ENCODE measurements around the gene ZNF316. TPM values are rescaled to one million over a fixed set of nuclear protein-coding genes. Genes with fewer than 3 reads are reported as not detected.
"Not testable (repeated sequence)": the region's sequence is repeated elsewhere in the genome, so short reads cannot be mapped to it uniquely, and the experiment has no call there.

Gene ZNF316
- total RNA-seq, 2 experiments from 2014 or later, result 18.1 to 37.5 TPM

GRCh38 chr7:6658618-6659345, 21.7 kb downstream of the ZNF316 start:
- Histone ChIP-seq H3K4me1 (ENCODE audit: insufficient read depth, low read length, poor library complexity, severe bottlenecking) (no peaks in the 10 kb centered on the region), H3K9me2 (ENCODE audit: insufficient read depth, low read length) (no peaks in the 10 kb centered on the region), H3K27ac (ENCODE audit: low read depth, low read length, poor library complexity, severe bottlenecking) (no peak overlapping the region), H2AFZ (ENCODE audit: low read length) (no peak overlapping the region), H4K20me1 (ENCODE audit: insufficient read depth, low read length) (no peaks in the 10 kb centered on the region), H3K9me3 (ENCODE audit: low read length) (no peaks in the 10 kb centered on the region), H3K4me2 (ENCODE audit: low read length) (no peak overlapping the region), H3K36me3 (ENCODE audit: insufficient read depth, low read length) (peaks cover 14% of the 10 kb centered on the region), H3K4me3 (ENCODE audit: low read depth, low read length, poor library complexity, severe bottlenecking) (no peak overlapping the region), H3K79me2 (ENCODE audit: insufficient read depth, low read depth, low read length) (no peaks in the 10 kb centered on the region)
- POLR2A ChIA-PET, result no interaction called here
- no peak for TF ChIP-seq CTCF (conservative IDR thresholded peaks at IDR 0.05; ENCODE audit: low read length)
- no peak for TF ChIP-seq EZH2phosphoT487 (IDR thresholded peaks at IDR 0.05; ENCODE audit: borderline replicate concordance, low read depth, low read length)
- no TSS peak for BruUV-seq (replicated peaks)
- CTCF ChIA-PET (ENCODE audit: unreplicated experiment), result no interaction called here
- no peak for DNase-seq (ENCODE audit: low spot score)
- intact Hi-C loops (cut with micrococcal nuclease; ENCODE audit: unreplicated experiment), result no loop called here

- POLR2A ChIA-PET; H3K4me2 ChIP-seq (ENCODE audit: low read length); BruUV-seq (replicated peaks); H3K36me3 ChIP-seq (ENCODE audit: insufficient read depth, low read length); H4K20me1 ChIP-seq (ENCODE audit: insufficient read depth, low read length); intact Hi-C loops (cut with micrococcal nuclease; ENCODE audit: unreplicated experiment); H3K27ac ChIP-seq (ENCODE audit: low read depth, low read length, poor library complexity, severe bottlenecking); DNase-seq (ENCODE audit: low spot score); H2AFZ ChIP-seq (ENCODE audit: low read length); H3K79me2 ChIP-seq (ENCODE audit: insufficient read depth, low read depth, low read length); CTCF ChIA-PET (ENCODE audit: unreplicated experiment); H3K4me3 ChIP-seq (ENCODE audit: low read depth, low read length, poor library complexity, severe bottlenecking); H3K4me1 ChIP-seq (ENCODE audit: insufficient read depth, low read length, poor library complexity, severe bottlenecking); H3K9me2 ChIP-seq (ENCODE audit: insufficient read depth, low read length): not testable (repeated sequence)
- H3K9me3 ChIP-seq (ENCODE audit: low read length), result peaks cover 20% of the 10 kb centered on the region
Observed at GRCh38 chr7:6670851-6671250, 33.7 kb downstream of the ZNF316 start.

- no TSS peak for BruUV-seq (replicated peaks)
Observed at GRCh38 chr7:6675807-6676405, 38.8 kb downstream of the ZNF316 start.

More at GRCh38 chr7:6675807-6676405, 38.8 kb downstream of the ZNF316 start:
- Histone ChIP-seq H3K4me1 (ENCODE audit: insufficient read depth, low read length, poor library complexity, severe bottlenecking) (no peaks in the 10 kb centered on the region), H3K9me3 (ENCODE audit: low read length) (peaks cover 29% of the 10 kb centered on the region), H2AFZ (ENCODE audit: low read length) (no peak overlapping the region), H3K79me2 (ENCODE audit: insufficient read depth, low read depth, low read length) (no peaks in the 10 kb centered on the region), H3K4me3 (ENCODE audit: low read depth, low read length, poor library complexity, severe bottlenecking) (no peak overlapping the region), H3K4me2 (ENCODE audit: low read length) (no peak overlapping the region), H3K9me2 (ENCODE audit: insufficient read depth, low read length) (no peaks in the 10 kb centered on the region), H3K36me3 (ENCODE audit: insufficient read depth, low read length) (no peaks in the 10 kb centered on the region), H3K27ac (ENCODE audit: low read depth, low read length, poor library complexity, severe bottlenecking) (no peak overlapping the region), H4K20me1 (ENCODE audit: insufficient read depth, low read length) (no peaks in the 10 kb centered on the region)
- intact Hi-C loops (cut with micrococcal nuclease; ENCODE audit: unreplicated experiment), result no loop called here
- DNase-seq (ENCODE audit: low spot score), result no peak
- no peak for TF ChIP-seq CTCF (conservative IDR thresholded peaks at IDR 0.05; ENCODE audit: low read length)
- no peak for TF ChIP-seq EZH2phosphoT487 (IDR thresholded peaks at IDR 0.05; ENCODE audit: borderline replicate concordance, low read depth, low read length)
- CTCF ChIA-PET (ENCODE audit: unreplicated experiment), result no interaction called here
- POLR2A ChIA-PET, result no interaction called here
